Activated CD4-positive, alpha-beta T cell treated with anti-CD3 and anti-CD28 coated beads for 48 hours (primary cell): ENCODE data around the gene IMPG2.
A peak's percentile ranks its signal among the peaks of the same experiment; 100 is the strongest.

Source experiments
- DNase-seq: peaks from one replicate; pipeline ENCODE4 v3.0.0-alpha.2; 2020

The IMPG2 gene

DNA sequence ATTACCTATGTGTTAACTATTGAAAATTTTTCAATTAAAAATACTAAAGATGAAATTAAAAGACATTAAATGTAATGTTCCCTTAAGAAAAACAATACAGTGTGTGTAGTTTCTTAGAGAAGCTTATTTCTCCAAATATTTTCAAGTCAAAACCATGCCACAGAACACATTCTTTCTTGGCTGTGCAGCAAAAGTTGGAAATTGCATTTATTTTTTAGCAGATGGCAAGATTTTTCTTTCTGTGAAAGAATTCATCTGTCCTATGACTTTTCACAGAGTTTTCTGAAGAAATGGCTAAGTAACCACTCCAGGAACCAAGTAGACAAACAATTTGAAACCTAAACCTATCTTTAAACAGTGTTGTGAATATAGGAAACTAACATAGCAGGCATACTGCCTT lies 47.2 kb downstream of the IMPG2 start:
- no peak for DNase-seq

DNA sequence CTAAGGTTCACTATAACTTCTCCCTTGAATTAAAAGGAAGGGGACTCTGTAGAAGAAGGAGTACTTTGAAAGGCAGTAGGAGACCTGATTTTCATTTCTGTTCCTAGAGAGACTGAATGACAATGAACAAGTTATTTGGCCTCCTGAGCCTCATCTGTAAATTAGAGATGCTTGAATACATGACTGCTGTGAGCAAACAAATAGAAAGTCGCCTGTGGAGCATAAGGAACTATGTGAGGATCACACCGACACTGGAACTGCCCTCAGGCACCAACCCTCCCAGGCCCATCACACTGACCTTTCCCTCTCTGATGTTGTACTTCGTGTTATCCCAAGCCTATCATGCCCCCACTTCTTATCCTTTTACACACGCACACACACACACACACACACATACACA lies 48.6 kb downstream of the IMPG2 start:
- no peak for DNase-seq

DNA sequence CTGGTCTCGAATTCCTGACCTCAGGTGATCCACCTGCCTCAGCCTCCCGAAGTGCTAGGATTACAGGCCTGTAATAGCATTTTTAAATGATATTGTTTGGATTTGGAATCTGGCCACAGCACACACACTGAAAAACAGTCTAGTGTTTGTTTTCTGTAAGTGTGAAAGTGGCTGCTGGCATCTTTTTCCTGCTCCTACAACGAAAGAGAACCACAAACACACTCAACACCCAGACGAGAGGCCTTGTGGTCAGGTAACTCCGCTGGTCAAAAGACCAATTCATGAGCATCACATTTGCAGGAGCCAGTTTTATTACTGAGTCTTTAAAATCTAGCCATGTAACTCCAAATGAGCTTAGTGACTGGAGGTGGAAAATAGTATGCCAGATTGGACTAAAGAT lies 50.2 kb downstream of the IMPG2 start:
- DNase-seq: no peak

DNA sequence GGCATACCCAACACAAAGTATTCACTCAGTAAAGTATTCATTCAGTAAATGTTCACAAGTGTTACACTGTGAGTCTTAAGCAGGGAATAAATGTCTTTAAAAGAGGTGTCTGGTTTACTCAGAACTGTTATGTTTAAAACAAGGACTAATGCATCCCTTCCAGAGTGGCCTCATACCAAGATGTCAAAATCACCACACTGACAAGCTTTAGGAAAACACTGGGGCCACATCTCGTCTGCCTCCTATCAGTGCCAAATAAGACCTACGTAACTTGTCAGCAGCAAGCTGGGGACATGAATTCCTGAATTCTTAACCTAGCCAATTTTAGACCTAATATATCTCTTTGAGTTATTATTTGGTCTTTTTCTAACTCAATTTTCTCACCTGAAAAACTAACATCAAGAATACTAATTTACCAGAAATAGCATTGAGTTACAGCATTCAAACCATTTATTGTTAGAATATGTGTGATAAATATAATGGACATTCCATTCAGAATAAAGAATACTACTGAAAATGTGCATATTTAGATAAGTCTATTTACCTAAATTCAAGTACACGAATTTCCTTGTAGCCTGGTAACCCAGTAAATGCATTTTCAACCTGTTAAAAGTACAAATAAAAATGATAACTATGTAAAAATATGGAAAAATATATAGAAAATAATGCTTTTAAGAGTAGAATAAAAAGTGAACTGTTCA lies 51.3 kb downstream of the IMPG2 start:
- DNase-seq: no peak

DNA sequence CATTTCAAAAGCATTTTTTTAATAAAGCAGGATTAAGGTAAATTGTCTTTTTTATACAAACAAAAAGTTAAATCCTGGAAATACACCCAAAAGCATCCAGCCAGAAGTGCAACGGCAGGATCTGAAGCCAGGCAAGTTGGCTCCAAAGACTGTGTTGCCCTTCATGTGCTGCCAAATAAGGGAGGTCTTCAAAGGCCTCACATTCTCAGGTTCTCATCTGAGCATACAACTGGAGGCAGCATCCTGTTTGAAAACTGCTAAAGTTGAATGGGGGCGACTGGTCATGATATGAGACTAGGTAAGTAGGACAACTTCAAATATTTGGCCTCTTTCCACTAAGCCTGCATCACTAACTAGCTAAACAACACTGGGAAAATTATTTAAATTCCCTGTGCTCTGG lies 52.2 kb downstream of the IMPG2 start:
- DNase-seq: no peak

DNA sequence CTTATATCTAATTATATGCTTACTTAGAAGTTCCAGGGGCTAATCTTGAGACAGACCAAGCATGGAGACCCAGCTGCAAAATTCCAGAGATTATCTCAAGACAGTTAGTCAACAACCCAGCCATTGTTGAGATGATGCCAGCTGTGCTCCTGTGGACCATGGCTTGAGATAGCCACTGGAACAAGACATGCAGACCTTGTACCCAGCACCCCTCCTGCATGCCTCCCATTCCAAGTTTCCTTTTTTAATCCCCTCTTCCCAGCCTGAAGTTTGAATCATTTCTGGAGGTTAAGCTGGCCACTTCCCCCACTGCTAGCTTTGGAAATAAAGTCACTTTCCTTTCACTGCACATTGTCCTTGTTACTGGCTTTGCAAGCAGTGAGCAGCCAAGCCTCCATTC lies 53.8 kb downstream of the IMPG2 start:
- DNase-seq: no peak

DNA sequence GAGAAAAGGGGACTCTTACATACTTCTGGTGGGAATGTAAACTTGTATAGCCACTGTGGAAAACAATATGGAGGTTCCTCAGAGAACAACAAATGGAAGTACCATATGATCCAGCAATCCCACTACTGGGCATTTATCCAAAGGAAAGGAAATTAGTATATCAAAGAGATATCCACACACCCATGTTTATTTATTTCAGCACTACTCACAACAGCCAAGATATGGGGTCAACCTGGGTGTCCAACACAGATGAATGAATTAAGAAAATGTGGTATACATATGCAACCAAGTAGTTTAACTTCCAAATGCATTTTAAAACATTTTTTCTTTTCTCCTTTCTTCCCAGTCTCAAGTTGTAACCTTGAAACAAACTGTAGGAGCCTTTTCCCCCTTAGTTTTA lies 54.3 kb downstream of the IMPG2 start:
- DNase-seq: no peak

DNA sequence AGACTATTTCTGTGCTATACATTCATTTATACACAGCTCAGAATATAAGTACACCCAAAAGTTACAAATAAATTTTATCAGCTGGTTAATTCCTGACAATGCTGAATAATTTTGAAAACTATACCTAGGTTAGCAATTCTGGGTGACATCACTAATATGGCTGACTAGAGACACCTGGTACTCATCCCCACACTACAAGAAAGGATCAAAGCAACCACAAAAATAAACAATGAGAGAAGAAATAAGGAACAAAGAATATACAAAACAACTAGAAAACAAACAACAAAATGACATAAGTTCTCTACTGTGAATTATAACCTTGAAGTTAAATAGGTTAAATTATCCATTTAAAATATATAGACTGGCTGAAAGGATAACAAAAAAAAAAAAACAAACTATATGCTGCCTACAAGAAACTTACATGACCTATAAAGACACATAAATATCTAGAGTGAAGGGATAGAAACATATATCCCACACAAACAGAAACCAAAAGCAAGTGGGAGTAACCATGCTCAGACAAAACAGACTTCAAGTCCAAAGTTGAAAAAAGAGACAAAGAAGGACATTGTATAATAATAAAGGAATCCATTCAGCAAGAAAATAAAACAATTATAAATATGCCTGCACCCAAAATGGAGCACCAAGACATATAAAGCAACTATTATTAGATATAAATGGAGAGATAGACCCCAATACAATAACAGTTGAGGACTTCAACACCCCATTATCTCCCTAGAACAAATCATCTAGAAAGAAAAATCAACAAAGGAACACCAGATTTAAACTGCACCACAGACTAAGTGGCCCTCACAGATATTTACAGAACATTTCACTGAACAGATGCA lies 57.8 kb downstream of the IMPG2 start:
- DNase-seq: no peak

DNA sequence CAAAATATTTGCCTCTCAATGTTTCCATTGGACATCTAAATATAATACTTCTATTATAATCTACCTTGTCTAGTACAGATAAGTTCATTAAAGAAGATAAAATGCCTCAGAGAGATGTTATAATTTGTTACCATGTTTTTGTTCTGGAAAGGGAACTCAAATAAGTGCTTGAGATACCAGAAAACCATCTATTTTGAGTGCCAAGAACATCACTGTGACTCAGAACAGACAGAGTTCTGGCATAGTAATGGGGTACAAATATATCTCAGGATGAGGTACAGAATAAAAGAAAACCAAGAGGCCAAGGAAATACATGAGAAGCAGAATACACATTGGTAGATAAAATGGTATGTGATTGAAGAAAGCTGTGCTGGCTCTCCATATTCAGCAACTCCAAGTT lies 58.9 kb downstream of the IMPG2 start:
- no peak for DNase-seq

DNA sequence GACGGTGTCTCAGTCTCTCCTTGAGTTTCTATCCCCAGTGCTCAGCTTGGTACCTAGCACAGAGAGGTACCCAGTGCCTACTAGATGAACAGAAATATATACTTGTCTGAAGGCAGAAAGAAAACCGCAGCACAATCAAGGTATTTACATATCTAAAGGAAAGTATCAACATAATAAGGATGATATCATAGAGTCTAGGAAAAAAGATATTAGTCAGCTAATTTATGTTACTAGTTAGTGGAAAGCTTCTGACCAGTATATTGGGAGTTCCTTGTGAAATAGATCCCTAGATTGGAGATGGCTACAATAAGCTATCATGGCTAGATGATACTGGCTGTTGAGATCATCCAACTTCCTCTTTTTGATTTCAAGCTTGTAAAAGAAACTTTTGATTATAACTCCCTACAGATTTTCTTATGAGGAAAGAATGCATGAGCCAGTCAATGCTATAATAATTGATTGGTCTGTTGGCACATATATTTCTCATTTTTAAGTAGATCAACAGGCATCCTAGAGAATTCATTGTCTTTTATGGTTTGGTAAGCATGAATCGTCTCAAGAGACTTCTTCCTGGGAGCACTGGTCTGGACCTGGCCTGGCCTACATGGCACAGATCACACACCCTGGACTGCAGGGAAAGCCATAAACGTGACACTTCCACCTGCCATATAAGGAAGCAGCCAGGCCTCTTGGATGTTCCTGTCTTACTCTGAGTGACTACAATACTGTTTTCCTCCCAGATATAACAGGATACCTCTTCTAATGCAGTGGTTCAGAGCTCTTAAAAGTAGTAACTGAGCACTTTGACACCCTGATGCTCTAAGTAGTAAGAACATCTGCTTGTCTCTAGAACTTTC lies 60.7 kb downstream of the IMPG2 start:
- DNase-seq: no peak

DNA sequence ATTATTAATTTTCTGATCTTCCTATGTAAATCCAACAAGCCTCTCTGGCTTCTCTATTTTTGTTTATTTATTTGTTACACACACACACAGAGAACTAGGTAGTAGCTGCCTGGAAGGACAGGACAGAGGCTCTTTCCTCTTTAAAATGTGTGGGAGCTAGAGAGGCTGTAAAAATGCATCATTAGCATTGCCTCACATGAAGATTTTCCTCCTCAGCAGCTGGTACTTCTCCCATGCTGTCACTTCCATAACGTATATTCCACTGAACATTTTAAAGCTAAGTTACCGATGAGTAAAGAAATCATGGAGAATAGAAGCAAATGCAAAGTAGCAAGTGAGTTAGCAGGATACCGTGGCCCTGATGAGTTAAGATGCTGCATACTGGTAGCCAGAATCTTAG lies 63.9 kb downstream of the IMPG2 start:
- DNase-seq: no peak

DNA sequence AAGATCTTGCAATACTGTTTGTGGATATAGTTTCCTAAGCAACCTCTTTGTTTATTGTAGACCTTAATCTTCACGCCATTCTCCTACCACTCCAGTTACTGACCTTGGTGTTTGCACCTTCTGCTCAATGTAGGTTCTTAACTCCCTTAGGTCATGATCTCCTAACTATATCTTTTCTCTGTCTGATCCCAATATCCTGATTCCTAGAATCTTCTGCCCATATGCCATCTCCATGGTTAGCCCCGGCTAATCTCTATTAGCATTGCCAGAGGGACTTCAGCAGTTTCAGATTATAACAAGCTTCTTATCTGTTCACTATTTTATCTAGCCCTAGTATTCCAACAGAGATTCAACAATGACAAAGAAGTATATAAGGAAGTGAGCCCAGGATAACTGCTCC lies 64.9 kb downstream of the IMPG2 start:
- DNase-seq: no peak

DNA sequence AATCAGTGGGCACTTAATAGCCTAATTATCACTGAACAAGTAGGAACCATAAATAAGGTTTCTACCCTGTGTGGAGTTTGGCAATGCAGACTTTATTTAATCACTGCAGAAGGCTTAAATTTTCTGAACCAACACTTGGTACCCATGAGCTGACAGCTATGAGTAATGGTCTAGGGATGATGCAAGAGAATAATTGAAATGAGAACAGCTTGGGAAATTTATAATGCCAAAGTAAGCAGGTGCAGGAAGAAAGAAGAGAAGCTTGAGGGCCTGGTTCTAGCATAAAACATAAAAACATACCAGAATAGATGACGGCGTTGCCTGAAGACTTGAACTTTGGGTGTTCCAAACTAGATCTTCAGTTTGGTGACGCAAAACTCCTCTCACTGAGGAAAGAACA lies 67.0 kb downstream of the IMPG2 start:
- no peak for DNase-seq

DNA sequence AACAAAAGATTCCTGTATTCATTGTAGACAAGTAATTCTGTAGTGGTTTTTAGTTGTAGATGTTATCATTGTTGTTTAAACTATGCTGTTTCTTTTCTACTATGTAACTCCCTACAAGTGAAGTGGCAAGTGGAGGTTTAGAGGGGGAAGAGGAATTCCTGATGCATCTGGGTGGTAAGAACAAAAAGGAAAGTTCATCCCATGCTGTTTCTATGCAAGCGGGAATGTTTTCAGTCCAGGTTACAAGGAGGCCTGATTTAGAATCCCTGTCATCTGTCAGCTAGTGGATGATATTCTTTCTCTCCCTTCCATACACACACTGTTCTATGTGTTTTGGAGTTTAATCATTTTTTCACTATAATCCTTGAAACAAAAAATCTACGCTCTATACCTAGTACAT lies 67.4 kb downstream of the IMPG2 start:
- no peak for DNase-seq

DNA sequence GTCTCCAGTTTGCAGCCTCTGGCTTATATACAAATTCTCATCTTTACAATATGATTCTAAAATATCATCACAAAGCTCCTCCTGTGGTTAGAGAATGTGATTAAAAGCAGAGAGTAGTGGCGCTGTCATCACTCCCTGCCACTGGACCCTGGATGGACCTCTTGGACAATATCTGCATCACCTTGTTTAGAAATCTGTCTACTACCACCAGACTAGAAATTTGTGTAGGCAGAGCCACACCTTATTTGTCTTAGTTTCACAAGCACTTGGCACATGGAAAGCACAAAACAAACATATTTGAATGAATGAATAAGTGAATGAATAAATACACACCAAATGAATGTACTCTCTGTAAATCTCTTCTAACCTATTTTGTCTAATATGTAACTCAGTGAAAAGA lies 68.1 kb downstream of the IMPG2 start:
- no peak for DNase-seq

DNA sequence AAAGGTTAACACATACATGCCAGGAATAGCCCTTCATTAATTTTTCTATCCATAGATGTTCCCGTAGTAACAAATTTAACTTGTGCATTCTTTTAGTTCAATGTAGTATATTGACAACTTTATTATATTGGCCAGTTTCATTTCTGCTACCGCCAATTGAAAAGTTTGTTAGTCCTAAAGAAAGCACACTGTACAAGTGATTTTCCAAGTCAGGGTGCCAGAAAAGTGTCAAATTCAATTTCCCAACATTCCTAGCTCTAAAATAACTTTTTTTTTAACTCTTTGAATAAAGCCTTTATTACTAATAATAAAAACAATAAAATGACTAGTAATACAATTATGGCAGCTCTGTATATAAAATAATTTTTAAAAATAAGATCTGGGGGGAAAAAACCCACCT lies 68.9 kb downstream of the IMPG2 start:
- DNase-seq: no peak

DNA sequence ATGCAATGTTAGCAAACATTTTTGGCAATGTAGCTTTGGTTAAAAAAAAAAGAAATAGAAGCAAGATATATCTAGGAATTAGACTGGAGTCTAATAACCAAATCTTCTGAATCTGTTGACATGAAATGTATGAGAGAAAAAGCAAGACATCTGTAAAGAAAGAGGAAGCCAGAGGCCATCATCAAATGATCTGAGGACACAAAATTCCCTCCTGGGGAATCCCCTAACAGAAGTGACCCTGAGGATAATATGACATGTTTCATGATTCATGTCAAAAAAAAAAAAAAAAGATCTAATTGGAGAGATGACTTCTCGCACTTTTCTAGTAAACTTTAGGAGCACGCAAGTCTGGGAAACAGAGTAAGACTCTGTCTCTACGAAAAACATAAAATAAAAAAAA lies 70.9 kb downstream of the IMPG2 start:
- DNase-seq: no peak

DNA sequence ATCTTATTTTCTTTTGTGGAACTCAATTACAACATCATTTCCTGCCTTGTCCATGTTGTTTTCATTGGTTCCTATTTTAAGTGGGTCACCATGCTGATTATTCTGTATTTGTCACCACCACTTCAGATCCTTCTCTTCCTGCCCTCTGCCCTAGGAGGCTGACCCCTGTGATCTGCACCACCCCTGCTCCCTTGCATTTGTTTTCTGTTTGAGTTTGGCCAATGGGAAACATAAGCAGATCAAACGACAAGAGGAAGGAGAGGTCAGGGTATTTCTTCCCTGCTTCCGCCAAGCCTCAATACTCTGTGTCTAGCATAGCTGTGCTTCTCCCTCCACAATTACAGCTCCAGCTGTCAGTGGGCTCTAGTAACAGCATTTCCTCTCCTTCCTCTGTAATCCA lies 71.6 kb downstream of the IMPG2 start:
- no peak for DNase-seq

DNA sequence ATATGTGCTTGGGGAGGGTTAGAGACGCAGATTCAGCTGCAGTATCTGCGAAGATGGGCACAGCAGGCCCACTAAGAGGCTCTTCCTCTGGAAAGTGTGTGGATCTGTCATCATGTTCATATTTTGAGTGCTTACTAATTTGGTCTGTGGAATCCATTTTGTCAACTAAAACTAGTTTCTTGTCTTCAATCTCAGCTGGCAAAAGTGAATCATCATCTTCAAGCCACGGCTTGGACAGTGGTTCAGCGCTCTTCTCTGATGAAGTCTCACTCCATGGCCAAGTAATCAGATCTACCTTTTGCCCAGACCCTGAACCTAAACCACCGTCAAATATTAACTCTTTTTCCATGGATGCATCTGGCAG lies 76.2 kb downstream of the IMPG2 start:
- DNase-seq: peak; percentile 4

DNA sequence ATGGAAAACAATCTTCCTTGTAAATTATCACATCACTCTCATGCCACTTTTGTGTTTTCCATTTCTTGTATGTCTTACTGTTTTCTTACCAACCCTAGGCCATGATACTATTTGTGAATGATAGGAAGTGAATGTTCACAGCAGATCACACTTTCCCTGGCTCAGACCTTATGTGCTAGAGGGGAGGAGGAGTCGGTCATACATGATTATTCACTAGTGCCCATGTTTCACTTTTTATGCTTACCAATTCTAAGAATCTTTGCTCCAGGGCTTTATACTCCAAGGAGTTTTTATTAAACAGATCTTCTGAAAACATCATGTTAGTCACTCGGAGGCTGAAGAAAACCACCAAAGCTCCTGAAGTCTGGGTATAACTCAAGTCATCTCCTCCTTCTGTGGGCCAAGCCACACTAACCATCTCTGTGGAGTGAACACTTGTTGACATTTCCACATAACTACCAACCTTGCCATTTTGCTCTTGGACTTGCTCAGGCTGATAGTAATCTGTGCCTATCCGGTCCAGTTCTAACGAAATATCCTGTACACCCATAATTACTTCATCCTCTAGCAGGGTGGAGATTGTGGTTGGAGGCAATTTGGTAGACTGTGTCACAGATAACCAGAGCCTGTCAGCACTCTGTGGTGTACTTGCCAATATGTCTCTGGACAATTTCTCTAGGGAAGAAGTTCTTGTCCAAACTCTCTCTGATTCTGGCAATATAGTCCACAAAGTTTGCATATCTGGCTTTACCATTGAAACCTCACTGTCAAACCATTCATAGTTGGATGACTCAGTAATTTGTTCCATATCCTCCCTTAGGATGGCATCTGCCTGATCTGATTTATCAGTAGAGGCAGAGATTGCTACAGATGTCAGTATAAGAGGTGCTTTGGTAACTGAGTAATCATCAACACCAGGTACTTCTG lies 76.8 kb downstream of the IMPG2 start:
- DNase-seq: peak; percentile 15

DNA sequence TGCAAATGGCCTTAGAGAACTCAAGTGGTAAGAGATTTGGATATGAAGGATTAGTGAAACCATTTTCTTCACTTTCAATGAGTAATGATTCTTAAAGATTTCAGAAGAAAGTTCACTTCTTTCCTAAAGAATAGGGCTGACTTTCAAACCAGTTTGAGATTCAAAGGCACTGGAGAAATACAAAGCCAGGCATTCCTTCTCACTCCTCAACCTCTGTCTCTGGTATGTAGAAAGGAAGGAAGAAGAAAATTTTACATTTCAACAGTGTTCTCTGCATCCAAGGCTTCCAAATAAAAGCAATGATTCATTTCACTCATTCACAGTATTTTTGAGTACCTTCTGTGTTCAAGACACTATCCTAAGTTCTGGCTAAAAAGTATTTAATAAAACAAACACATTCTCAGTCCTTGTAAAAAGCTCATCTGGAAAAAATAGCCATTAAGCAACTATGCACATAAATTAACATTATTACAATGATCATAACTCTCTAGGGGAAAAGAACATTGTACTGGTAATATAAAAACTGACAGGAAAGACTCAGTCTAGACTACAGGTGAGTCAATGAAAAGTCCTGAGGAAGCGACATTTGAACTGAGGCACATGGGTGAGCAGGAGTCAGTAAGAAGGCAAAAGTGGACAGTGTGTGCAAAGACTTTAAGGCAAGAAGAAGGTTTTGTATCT lies 79.5 kb downstream of the IMPG2 start:
- DNase-seq: no peak

DNA sequence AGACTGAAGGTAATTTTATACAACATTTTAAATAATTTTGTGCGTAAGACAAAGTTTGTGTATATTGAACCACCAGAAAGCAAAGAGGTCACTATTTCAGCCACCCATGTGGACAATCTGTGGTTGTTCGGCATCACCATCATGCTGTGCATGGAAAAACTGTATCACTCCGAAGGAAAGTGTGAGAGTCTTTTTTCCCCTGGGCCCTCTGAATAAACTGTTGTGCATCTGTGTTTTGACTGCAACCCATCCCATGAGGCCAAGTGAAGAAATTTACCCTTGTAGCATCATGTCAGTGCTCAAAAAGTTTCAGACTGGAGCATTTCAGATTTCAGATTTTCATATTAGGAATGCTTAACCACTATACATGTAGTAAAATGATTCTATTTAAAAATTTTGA lies 85.3 kb downstream of the IMPG2 start:
- DNase-seq: no peak
